ENCODE data around the gene DNASE2B. TPM values are rescaled to one million over a fixed set of nuclear protein-coding genes. Genes with fewer than 3 reads are reported as not detected.

The DNASE2B gene
- total RNA-seq, 2 donors from 2014 or later, result not detected

GRCh38 chr1:84450910-84451309 lies 52.6 kb downstream of the DNASE2B start:
- H3K9me3 ChIP-seq, result no peaks in the 10 kb centered on the region
- no peaks in the 10 kb centered on the region for H3K27me3 ChIP-seq
- no peaks in the 10 kb centered on the region for H3K36me3 ChIP-seq (replicated peaks in 1 of 2; ENCODE audit: insufficient read depth in 1 of 2, low read depth in 2 of 2)
- WGBS, 2 donors, result 64 to 65% methylated on average over 2 of the region's 2 CpGs
- no peak overlapping the region for H3K4me3 ChIP-seq
- no peaks in the 10 kb centered on the region for H3K4me1 ChIP-seq
- intact Hi-C loops (cut with DNase I), result no loop called here
- DNase-seq (no peak), ATAC-seq (no peak)
- no peak overlapping the region for H3K27ac ChIP-seq
- no peak for TF ChIP-seq CTCF (IDR thresholded peaks at IDR 0.05)
- TF ChIP-seq POLR2A (IDR thresholded peaks at IDR 0.05), result no peak

- H3K27me3 ChIP-seq, result no peaks in the 10 kb centered on the region
- no peaks in the 10 kb centered on the region for H3K9me3 ChIP-seq
- H3K27ac ChIP-seq, result no peak overlapping the region
- ATAC-seq (no peak), DNase-seq (no peak)
- 60 to 67% methylated on average over 3 of the region's 3 CpGs for WGBS, 2 donors
- intact Hi-C loops (cut with DNase I), result no loop called here
- TF ChIP-seq CTCF (IDR thresholded peaks at IDR 0.05) (no peak), POLR2A (IDR thresholded peaks at IDR 0.05) (no peak)
- no peaks in the 10 kb centered on the region for H3K36me3 ChIP-seq (replicated peaks in 1 of 2; ENCODE audit: insufficient read depth in 1 of 2, low read depth in 2 of 2)
- H3K4me3 ChIP-seq, result no peak overlapping the region
- no peaks in the 10 kb centered on the region for H3K4me1 ChIP-seq
Measured at GRCh38 chr1:84452436-84452835, 54.2 kb downstream of the DNASE2B start.

GRCh38 chr1:84462118-84462517 lies 63.8 kb downstream of the DNASE2B start:
- Histone ChIP-seq H3K36me3 (replicated peaks in 1 of 2; ENCODE audit: insufficient read depth in 1 of 2, low read depth in 2 of 2) (no peaks in the 10 kb centered on the region), H3K4me1 (no peaks in the 10 kb centered on the region), H3K9me3 (no peaks in the 10 kb centered on the region), H3K27me3 (no peaks in the 10 kb centered on the region), H3K4me3 (no peak overlapping the region), H3K27ac (no peak overlapping the region)
- DNase-seq, result no peak
- 65 to 88% methylated on average over 1 of the region's 1 CpG for WGBS, 2 donors
- intact Hi-C loops (cut with DNase I), result no loop called here
- TF ChIP-seq POLR2A (IDR thresholded peaks at IDR 0.05), result no peak
- no peak for ATAC-seq

Other genes with a start within 250 kb of the DNASE2B start
- gene SAMD13, start 96.8 kb upstream of the DNASE2B start, total RNA-seq, result 1 to 10 TPM in 1 of 2 donors, under 1 TPM in 1; 0.66 to 1.3 TPM
- 10 to 100 TPM; 17.9 to 26.7 TPM for gene RPF1, start 80.8 kb downstream of the DNASE2B start, total RNA-seq
- under 1 TPM in 1 of 2 donors, not detected in 1; under 0.01 TPM for gene SPATA1, start 107.9 kb downstream of the DNASE2B start, total RNA-seq
- 10 to 100 TPM; 12.7 to 28.0 TPM for gene GNG5, start 108.1 kb downstream of the DNASE2B start, total RNA-seq
- gene CTBS, start 176.0 kb downstream of the DNASE2B start, total RNA-seq, result 10 to 100 TPM; 13.5 to 15.5 TPM